ENCODE measurements around the gene ACMSD.
"Not testable (repeated sequence)": the region's sequence is repeated elsewhere in the genome, so short reads cannot be mapped to it uniquely, and the experiment has no call there.

ACMSD gene

GRCh38 chr2:134897932-134898331 is 59.5 kb downstream of the ACMSD start:
- Histone ChIP-seq H3K9me3 (ENCODE audit: severe bottlenecking) (no peaks in the 10 kb centered on the region), H3K4me3 (ENCODE audit: low read depth, low read length) (no peak overlapping the region), H3K27ac (no peak overlapping the region), H3K36me3 (no peaks in the 10 kb centered on the region), H3K27me3 (ENCODE audit: insufficient read depth, low read depth, severe bottlenecking) (no peaks in the 10 kb centered on the region)
- no peak for TF ChIP-seq CTCF (IDR thresholded peaks at IDR 0.05; ENCODE audit: low read depth, low read length)
- no peak for DNase-seq

GRCh38 chr2:134899204-134899603 is 60.8 kb downstream of the ACMSD start:
- Histone ChIP-seq H3K27ac (no peak overlapping the region), H3K4me3 (ENCODE audit: low read depth, low read length) (no peak overlapping the region), H3K9me3 (ENCODE audit: severe bottlenecking) (no peaks in the 10 kb centered on the region), H3K27me3 (ENCODE audit: insufficient read depth, low read depth, severe bottlenecking) (no peaks in the 10 kb centered on the region), H3K36me3 (no peaks in the 10 kb centered on the region)
- TF ChIP-seq CTCF (IDR thresholded peaks at IDR 0.05; ENCODE audit: low read depth, low read length): no peak
- no peak for DNase-seq

GRCh38 chr2:134900151-134900550 is 61.7 kb downstream of the ACMSD start:
- TF ChIP-seq CTCF (IDR thresholded peaks at IDR 0.05; ENCODE audit: low read depth, low read length): no peak
- no peak overlapping the region for H3K27ac ChIP-seq
- no peaks in the 10 kb centered on the region for H3K27me3 ChIP-seq (ENCODE audit: insufficient read depth, low read depth, severe bottlenecking)
- no peaks in the 10 kb centered on the region for H3K9me3 ChIP-seq (ENCODE audit: severe bottlenecking)
- no peaks in the 10 kb centered on the region for H3K36me3 ChIP-seq
- no peak overlapping the region for H3K4me3 ChIP-seq (ENCODE audit: low read depth, low read length)
- no peak for DNase-seq

- not testable (repeated sequence) for H3K4me3 ChIP-seq (ENCODE audit: low read depth, low read length); DNase-seq; H3K27me3 ChIP-seq (ENCODE audit: insufficient read depth, low read depth, severe bottlenecking); H3K9me3 ChIP-seq (ENCODE audit: severe bottlenecking); H3K27ac ChIP-seq; H3K36me3 ChIP-seq
Measured at GRCh38 chr2:134903701-134904100, 65.3 kb downstream of the ACMSD start.

GRCh38 chr2:134905168-134905567 is 66.8 kb downstream of the ACMSD start:
- no peak overlapping the region for H3K27ac ChIP-seq
- no peak for DNase-seq
- no peak for TF ChIP-seq CTCF (IDR thresholded peaks at IDR 0.05; ENCODE audit: low read depth, low read length)

GRCh38 chr2:134906726-134907125 is 68.3 kb downstream of the ACMSD start:
- Histone ChIP-seq H3K4me3 (ENCODE audit: low read depth, low read length) (no peak overlapping the region), H3K27ac (no peak overlapping the region), H3K9me3 (ENCODE audit: severe bottlenecking) (no peaks in the 10 kb centered on the region), H3K27me3 (ENCODE audit: insufficient read depth, low read depth, severe bottlenecking) (no peaks in the 10 kb centered on the region), H3K36me3 (no peaks in the 10 kb centered on the region)
- DNase-seq: no peak
- no peak for TF ChIP-seq CTCF (IDR thresholded peaks at IDR 0.05; ENCODE audit: low read depth, low read length)

More at GRCh38 chr2:134905168-134905567, 66.8 kb downstream of the ACMSD start:
- H3K36me3 ChIP-seq: no peaks in the 10 kb centered on the region
- H3K9me3 ChIP-seq (ENCODE audit: severe bottlenecking): no peaks in the 10 kb centered on the region
- no peaks in the 10 kb centered on the region for H3K27me3 ChIP-seq (ENCODE audit: insufficient read depth, low read depth, severe bottlenecking)
- H3K4me3 ChIP-seq (ENCODE audit: low read depth, low read length): no peak overlapping the region

- H3K27ac ChIP-seq; H3K4me3 ChIP-seq (ENCODE audit: low read depth, low read length); H3K27me3 ChIP-seq (ENCODE audit: insufficient read depth, low read depth, severe bottlenecking); DNase-seq; H3K9me3 ChIP-seq (ENCODE audit: severe bottlenecking); H3K36me3 ChIP-seq: not testable (repeated sequence)
Measured at GRCh38 chr2:134907441-134908116, 69.2 kb downstream of the ACMSD start.
